K562 (cell line): ENCODE data around the gene GPSM3. TPM values are rescaled to one million over a fixed set of nuclear protein-coding genes. Genes with fewer than 3 reads are reported as not detected.

ENCODE experiments used
- ATAC-seq: fragments of 200-7000 bp; cut with Tn5 transposase; 3 replicates; pipeline ENCODE4 v1.9.1; 2020; ENCODE audit warnings: moderate library complexity
- BruUV-seq: library from RNA; stranded (reverse); fragments of 400-500 nt; replicated peaks from 2 replicates; lab custom pipeline; 2021; lab: Mats Ljungman, UMichigan
- CTCF ChIA-PET: fragments of 300-600 bp; formaldehyde crosslinking; extraction: SDS; loops from one replicate; lab custom pipeline; 2021; ENCODE audit warnings: low intra/inter-chr PET ratio; lab: Yijun Ruan, JAX
- POLR2A ChIA-PET: fragments of 300-600, 350-650 bp; sonication (Branson Sonifier 250); formaldehyde crosslinking; extraction: SDS; loops from one replicate; lab custom pipeline; 2021; ENCODE audit warnings: antibody characterized with exemption, inconsistent platforms; lab: Yijun Ruan, JAX
- DNase-seq, 4 experiments: peaks; one replicate each; pipeline versions ENCODE4 v3.0.0 to v3.0.0-alpha.2; 2011 to 2018; ENCODE audit warnings: low spot score in 3 of 4, mixed read lengths in 3 of 4; ENCODE audit errors: extremely low read depth in 1 of 4
- FAIRE-seq: peaks from 2 replicates; lab custom pipeline; 2011; peaks lifted over from hg19 to GRCh38; lab: Jason Lieb, UNC
- H2AFZ ChIP-seq: 2 replicates; pipeline ENCODE4 v1.6.0; 2011; ENCODE audit warnings: low read depth, low read length, control low read depth, inconsistent platforms
- H3K27ac ChIP-seq: fragments of 200-600 bp; 3 replicates; pipeline ENCODE4 v1.8.0; 2011; ENCODE audit warnings: low read depth, mild to moderate bottlenecking, control low read depth, inconsistent platforms, low read length, moderate library complexity, mixed read lengths; ENCODE audit errors: extremely low read depth
- H3K27me3 ChIP-seq, 2 experiments: fragments of 300-600 bp in 1 of 2; 2 replicates in 1 of 2; 3 replicates in 1 of 2; pipeline versions ENCODE4 v1.6.0 to v1.8.0; 2011; ENCODE audit warnings: inconsistent platforms in 2 of 2, low read length in 2 of 2, mild to moderate bottlenecking in 1 of 2, mixed read lengths in 1 of 2, moderate library complexity in 1 of 2; ENCODE audit not compliant: control insufficient read depth in 2 of 2, insufficient read depth in 2 of 2
- H3K36me3 ChIP-seq: fragments of 300-600 bp; 3 replicates; pipeline ENCODE4 v1.8.0; 2011; ENCODE audit warnings: mild to moderate bottlenecking, low read length, inconsistent platforms; ENCODE audit not compliant: control insufficient read depth, insufficient read depth
- H3K4me1 ChIP-seq, 2 experiments: fragments of 200-600 bp in 1 of 2; replicated peaks in 1 of 2; 2 replicates in 1 of 2; 3 replicates in 1 of 2; pipeline versions ENCODE4 v1.5.1 to v1.8.0; 2011; ENCODE audit warnings: inconsistent platforms in 2 of 2, low read length in 2 of 2, mild to moderate bottlenecking in 1 of 2, mixed read lengths in 1 of 2, moderate library complexity in 1 of 2; ENCODE audit not compliant: control insufficient read depth in 2 of 2, insufficient read depth in 2 of 2
- H3K4me2 ChIP-seq: 2 replicates; pipeline ENCODE4 v1.6.1; 2011; ENCODE audit warnings: low read length, control low read depth, inconsistent platforms, mixed read lengths; ENCODE audit not compliant: insufficient read depth
- H3K4me3 ChIP-seq: fragments of 200-600 bp; sonication (generic), shearing (Covaris generic); 2 replicates; pipeline ENCODE4 v1.5.1; 2016; ENCODE audit warnings: control low read depth, inconsistent platforms
- H3K79me2 ChIP-seq: fragments of 200-600 bp; 3 replicates; pipeline ENCODE4 v1.8.0; 2011; ENCODE audit warnings: low read length, inconsistent platforms; ENCODE audit not compliant: control insufficient read depth, insufficient read depth
- H3K9ac ChIP-seq, 2 experiments: 2 replicates each; pipeline versions ENCODE4 v1.6.0 to v1.6.1; 2011; ENCODE audit warnings: low read depth in 2 of 2, low read length in 2 of 2, control low read depth in 1 of 2, inconsistent platforms in 1 of 2, mild to moderate bottlenecking in 1 of 2, mixed read lengths in 1 of 2; ENCODE audit not compliant: insufficient read depth in 1 of 2
- H3K9me1 ChIP-seq: one replicate; pipeline ENCODE4 v1.6.0; 2011; ENCODE audit warnings: inconsistent platforms, mild to moderate bottlenecking, low read length, moderate library complexity; ENCODE audit not compliant: control insufficient read depth, insufficient read depth
- H3K9me3 ChIP-seq: replicated peaks from 2 replicates; pipeline ENCODE4 v1.5.1; 2011; ENCODE audit warnings: low read depth, low read length, inconsistent platforms; ENCODE audit not compliant: control insufficient read depth, insufficient read depth
- H4K20me1 ChIP-seq: replicated peaks from 2 replicates; pipeline ENCODE4 v1.6.1; 2011; ENCODE audit warnings: low read length, inconsistent platforms, mixed read lengths; ENCODE audit not compliant: control insufficient read depth, insufficient read depth
- ATF1 ChIP-seq, 2 experiments: fragments of 450-650 bp in 1 of 2; IDR thresholded peaks; 2 replicates each; pipeline ENCODE4 v1.6.1; 2016; ENCODE audit warnings: missing compliant biosample characterization in 1 of 2, missing genetic modification characterization in 1 of 2
- BHLHE40 ChIP-seq: IDR thresholded peaks from 2 replicates; pipeline ENCODE4 v1.6.1; 2011; ENCODE audit warnings: low read length, improper control_type of control experiment
- BMI1 ChIP-seq: fragments of 150-350 bp; IDR thresholded peaks from 2 replicates; pipeline ENCODE4 v1.6.1; 2014; ENCODE audit warnings: low read length
- BRD9 ChIP-seq: fragments of 450-650 bp; IDR thresholded peaks from 2 replicates; pipeline ENCODE4 v1.6.1; 2018; ENCODE audit warnings: low read depth; ENCODE audit not compliant: partially characterized antibody
- CHD1 ChIP-seq: fragments of 200-600 bp; sonication (generic); IDR thresholded peaks from one replicate; pipeline ENCODE4 v1.6.1; 2012; ENCODE audit warnings: mild to moderate bottlenecking, moderate library complexity, low read length, inconsistent platforms
- EP300 ChIP-seq: IDR thresholded peaks from 2 replicates; pipeline ENCODE4 v1.6.1; 2012; ENCODE audit warnings: low read length, improper control_type of control experiment
- EP400 ChIP-seq: fragments of 450-650 bp; IDR thresholded peaks from 2 replicates; pipeline ENCODE4 v1.6.1; 2017; ENCODE audit warnings: antibody characterized with exemption, mild to moderate bottlenecking, moderate library complexity
- HIVEP1 ChIP-seq: fragments of 250-450 bp; sonication (Bioruptor Pico); IDR thresholded peaks from 2 replicates; pipeline ENCODE4 v1.4.0; 2020; ENCODE audit warnings: mild to moderate bottlenecking
- HMGXB4 ChIP-seq: sonication (generic); formaldehyde crosslinking; IDR thresholded peaks from 2 replicates; pipeline ENCODE4 v1.8.1; 2023; ENCODE audit warnings: mild to moderate bottlenecking, missing genetic modification reagents
- MTA1 ChIP-seq: fragments of 450-650 bp; IDR thresholded peaks from 2 replicates; pipeline ENCODE4 v1.6.1; 2017; ENCODE audit warnings: borderline replicate concordance
- MXI1 ChIP-seq: IDR thresholded peaks from 2 replicates; pipeline ENCODE4 v1.6.1; 2011; ENCODE audit warnings: low read depth, mild to moderate bottlenecking, improper control_type of control experiment, low read length
- PHTF2 ChIP-seq: fragments of 250-450 bp; sonication (Bioruptor Pico); IDR thresholded peaks from 2 replicates; pipeline ENCODE4 v1.5.0; 2021; ENCODE audit warnings: mild to moderate bottlenecking
- RFX1 ChIP-seq: fragments of 450-650 bp; IDR thresholded peaks from 2 replicates; pipeline ENCODE4 v1.6.1; 2016; ENCODE audit warnings: mild to moderate bottlenecking, moderate library complexity
- SREBF1 ChIP-seq: fragments of 150-350 bp; IDR thresholded peaks from 2 replicates; pipeline ENCODE4 v1.6.1; 2014; ENCODE audit warnings: antibody characterized with exemption, low read depth, low read length, borderline replicate concordance
- TRIM25 ChIP-seq: fragments of 450-650 bp; IDR thresholded peaks from 2 replicates; pipeline ENCODE4 v1.7.0; 2016; ENCODE audit warnings: borderline replicate concordance
- ZFP36 ChIP-seq: fragments of 150-350 bp; IDR thresholded peaks from 2 replicates; pipeline ENCODE4 v1.6.1; 2018; ENCODE audit warnings: low read length, low read depth; ENCODE audit not compliant: partially characterized antibody
- ZNF57 ChIP-seq: fragments of 450-650 bp; formaldehyde crosslinking; IDR thresholded peaks from 2 replicates; pipeline ENCODE4 v1.4.0; 2020; ENCODE audit warnings: mild to moderate bottlenecking, moderate library complexity
- ZNF583 ChIP-seq: fragments of 250-450 bp; sonication (Bioruptor Pico); IDR thresholded peaks from 2 replicates; pipeline ENCODE4 v1.4.0; 2020
- WGBS: fragments of 100-300 bp; shearing (Covaris generic); methylation state at CpG from one replicate; pipeline ENCODE4 v1.1.6; 2016; ENCODE audit warnings: low coverage, mixed read lengths; ENCODE audit not compliant: insufficient coverage; ENCODE audit errors: missing lambda C conversion rate; 5-methylcytosine and 5-hydroxymethylcytosine counted together
- in situ Hi-C: fragments of 300-500 bp; cut with MboI; formaldehyde crosslinking; loops from 4 replicates; pipeline ENCODE4 v1.15.0; 2018; ENCODE audit warnings: inconsistent platforms, mixed read lengths
- intact Hi-C: fragments of 100-400 bp; cut with micrococcal nuclease; formaldehyde crosslinking; loops from 2 replicates; pipeline ENCODE4 v1.14.2; 2022
- polyA plus RNA-seq, 8 experiments: library from polyadenylated mRNA; depleted of rRNA in 4 of 8; stranded (reverse) in 5 of 8; unstranded in 3 of 8; fragments of >200 nt; fragmentation: Nextera tagmentation in 2 of 8; fragmentation: Illumina TruSeq in 1 of 8; extraction: Ambion mirVana in 2 of 8; extraction: Trizol in 1 of 8; gene quantifications; 2 replicates each; pipeline versions ENCODE4 v1.2.1 to v1.2.3, GENCODE V29; 2011 to 2014; ENCODE audit warnings: inconsistent platforms in 1 of 8, missing spikeins in 1 of 8
- total RNA-seq, 7 experiments: library from RNA; depleted of rRNA in 6 of 7; stranded (reverse); fragments of >200 nt in 6 of 7; fragmentation: Illumina TruSeq in 2 of 7; extraction: Trizol in 2 of 7; gene quantifications; 2 replicates each; pipeline versions ENCODE4 v1.2.1 to v1.2.3, GENCODE V29; 2011 to 2021; ENCODE audit warnings: low replicate concordance in 1 of 7

GPSM3 gene
- total and polyA plus RNA-seq, 9 of the 15 experiments (the other 6 are each of a cell fraction or from before 2014, with no cell fraction given), result 5.3 to 42.6 (median 24.4) TPM

- Histone ChIP-seq H3K79me2 (peaks cover 44% of the 10 kb centered on the region), H4K20me1 (no peaks in the 10 kb centered on the region), H3K4me3 (peak within 1 kb of the TSS; percentile 65), H3K4me2 (peak within 1 kb of the TSS; percentile 86), H3K9ac (peak within 1 kb of the TSS; percentile 86 to 93), H3K9me1 (no peaks in the 10 kb centered on the region), H3K36me3 (peaks cover 37% of the 10 kb centered on the region), H3K27ac (peak within 1 kb of the TSS; percentile 89), H3K4me1 (peaks cover 25 to 62% of the 10 kb centered on the region in 2 experiments; a peak in 4 of 5 replicates), H3K27me3 (no peaks in the 10 kb centered on the region), H3K9me3 (no peaks in the 10 kb centered on the region), H2AFZ (peak within 1 kb of the TSS; percentile 91)
- DNase-seq (peak; percentile 88 to 97 (median 92)), FAIRE-seq (peak; percentile 93), ATAC-seq (peak; percentile 83)
- intact Hi-C loops (loop anchor here (1.0 kb wide), 3 partner anchors 24 to 41 kb away; partner anchors contain the start of gene FKBPL), in situ Hi-C loops (no loop called here)
- under 1% methylated on average over 47 of the region's 52 CpGs for WGBS
- no TSS peak for BruUV-seq
- ChIA-PET CTCF (interaction anchor here (0.9 to 4.2 kb wide), 3 partner anchors 25 to 37 kb away, joined by 3 to 51 read pairs (median 8); no protein-coding TSS in a partner anchor), POLR2A (interaction anchor here (0.6 to 2.1 kb wide), 5 partner anchors 11 to 326 kb away, joined by 3 to 7 read pairs (median 4); partner anchors contain the start of genes EGFL8 and HSPA1B)
- TF ChIP-seq HMGXB4, result 0 out of 2 replicates have a peak, but pooled peaks have one; percentile 34
- peak; percentile 18; the same call in 1 of the 2 replicates for TF ChIP-seq ZNF583
- TF ChIP-seq EP300, result peak; percentile 34; the same call in 1 of the 2 replicates
- TF ChIP-seq PHTF2 (CRISPR knock-in tag), result no peak
- TF ChIP-seq RFX1, result peak; percentile 91
- TF ChIP-seq ATF1 (CRISPR knock-in tag; IDR thresholded peaks at IDR 0.05), result peak; percentile 91
- TF ChIP-seq ATF1 (tag; IDR thresholded peaks at IDR 0.05), result peak; percentile 98
- TF ChIP-seq ZNF57 (CRISPR knock-in tag), result no peak
- peak; percentile 98 for TF ChIP-seq MTA1
- TF ChIP-seq BRD9, result no peak
- TF ChIP-seq CHD1, result peak; percentile 72
- TF ChIP-seq HIVEP1 (CRISPR knock-in tag), result no peak
- TF ChIP-seq EP400, result peak; percentile 92; the same call in 1 of the 2 replicates
- TF ChIP-seq BMI1, result no peak
- 0 out of 2 replicates have a peak, but pooled peaks have one; percentile 16 for TF ChIP-seq TRIM25
- peak; percentile 1 for TF ChIP-seq ZFP36
- peak; percentile 2; the same call in 1 of the 2 replicates for TF ChIP-seq MXI1
- TF ChIP-seq SREBF1, result peak; percentile 38; the same call in 1 of the 2 replicates
- peak; percentile 94 for TF ChIP-seq BHLHE40
Observed at GRCh38 chr6:32153564-32154513, 38.6 kb downstream of the GPSM3 start, which contains the start of gene PPT2. Gene PPT2, plus strand, starts transcription at chr6:32154141. Its CDS starts 454 bp downstream, at chr6:32154595.
